OCI-LY3 (cell line): ENCODE data around the gene ACTRT2.

Source experiments
- CTCF ChIP-seq: fragments of 200-600, 300-600 bp; sonication (generic); IDR thresholded peaks from 2 replicates; pipeline ENCODE4 v1.5.1; 2014; ENCODE audit warnings: antibody characterized with exemption, low read length, low read depth
- EZH2phosphoT487 ChIP-seq: fragments of 200-600 bp; shearing (Covaris generic); IDR thresholded peaks from 2 replicates; pipeline ENCODE4 v1.6.1; 2018; ENCODE audit warnings: antibody characterized with exemption, mixed run types, low read depth

DNA sequence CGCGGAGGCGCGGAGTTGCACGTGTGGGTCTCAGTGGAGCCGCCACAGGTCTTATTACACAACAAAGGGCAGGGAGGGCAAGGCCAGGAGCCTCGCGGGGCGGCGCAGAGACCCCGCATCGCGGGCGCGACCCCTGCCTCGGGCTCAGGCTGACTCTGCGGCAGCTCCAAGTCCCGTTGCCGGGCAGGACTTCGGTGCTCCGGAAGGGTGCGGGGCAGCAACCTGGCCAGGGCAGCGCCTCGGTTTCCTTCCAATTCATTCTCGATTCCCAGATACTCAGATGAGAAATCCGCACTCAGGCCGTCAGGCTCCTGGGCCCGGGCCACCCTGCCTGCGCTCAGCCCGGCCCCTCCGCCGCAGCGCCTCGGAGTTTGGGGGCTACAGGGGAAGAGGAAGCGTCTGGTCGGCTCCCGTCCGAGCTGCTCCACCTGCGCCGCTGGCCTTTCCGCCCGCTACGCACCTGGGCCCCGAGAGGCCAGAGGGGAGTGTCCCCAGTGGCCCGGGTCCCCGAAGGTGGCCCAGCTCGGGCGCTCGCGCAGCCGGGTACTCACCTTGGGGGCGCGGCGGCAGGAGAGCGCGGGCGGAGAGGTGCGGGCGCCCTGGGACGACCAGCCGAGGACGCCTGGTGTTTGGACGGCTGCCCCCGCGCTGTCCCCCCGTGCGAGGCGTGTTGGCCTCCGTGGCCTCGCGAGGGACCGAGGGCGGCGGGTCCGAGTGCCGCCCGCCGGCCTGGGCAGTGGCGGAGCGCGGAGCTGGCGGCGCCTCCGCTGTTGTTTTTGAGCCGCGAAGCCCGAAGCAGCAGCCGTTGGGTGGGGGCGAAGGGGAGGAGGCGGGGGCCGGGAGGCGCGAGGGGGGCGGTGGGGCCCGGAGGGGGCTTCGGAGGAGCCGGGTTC lies 46.6 kb downstream of the ACTRT2 start:
- no peak for TF ChIP-seq CTCF
- no peak for TF ChIP-seq EZH2phosphoT487
